GM23338 (cell line): Measurements from ENCODE around the gene ATP5MK. TPM values are rescaled to one million over a fixed set of nuclear protein-coding genes. Genes with fewer than 3 reads are reported as not detected.
"Not testable (repeated sequence)": the region's sequence is repeated elsewhere in the genome, so short reads cannot be mapped to it uniquely, and the experiment has no call there.

Experiments
- ATAC-seq: fragments of 200-7000 bp; cut with Tn5 transposase; 3 replicates; pipeline ENCODE4 v1.9.1; 2020
- DNase-seq: peaks from one replicate; pipeline ENCODE4 v3.0.0-alpha.2; 2015; ENCODE audit warnings: low spot score
- H2AFZ ChIP-seq: fragments of 200-600 bp; sonication (generic); 2 replicates; pipeline ENCODE4 v1.8.0; 2016; ENCODE audit warnings: antibody characterized with exemption, mild to moderate bottlenecking, moderate library complexity
- H3F3A ChIP-seq: fragments of 200-600 bp; sonication (generic); replicated peaks from 2 replicates; pipeline ENCODE4 v1.8.0; 2017; ENCODE audit warnings: antibody characterized with exemption, mixed run types, low read depth
- H3K27ac ChIP-seq: fragments of 200-600 bp; sonication (generic); 2 replicates; pipeline ENCODE4 v1.6.1; 2016; ENCODE audit warnings: low read depth
- H3K27me3 ChIP-seq: fragments of 200-600 bp; sonication (generic); 2 replicates; pipeline ENCODE4 v1.8.0; 2016; ENCODE audit warnings: mild to moderate bottlenecking, mixed run types, moderate library complexity; ENCODE audit not compliant: insufficient read depth
- H3K36me3 ChIP-seq: fragments of 200-600 bp; sonication (generic); 2 replicates; pipeline ENCODE4 v1.8.0; 2016; ENCODE audit warnings: mild to moderate bottlenecking; ENCODE audit not compliant: insufficient read depth
- H3K4me1 ChIP-seq: fragments of 200-600 bp; sonication (generic); 2 replicates; pipeline ENCODE4 v1.8.0; 2016; ENCODE audit warnings: mild to moderate bottlenecking, moderate library complexity; ENCODE audit not compliant: insufficient read depth
- H3K4me2 ChIP-seq: fragments of 200-600 bp; sonication (generic); 2 replicates; pipeline ENCODE4 v1.7.1; 2017; ENCODE audit warnings: mixed run types
- H3K4me3 ChIP-seq: fragments of 200-600 bp; sonication (generic); 2 replicates; pipeline ENCODE4 v1.6.1; 2016; ENCODE audit warnings: mixed run types
- H3K79me2 ChIP-seq: fragments of 200-600 bp; sonication (generic); replicated peaks from 2 replicates; pipeline ENCODE4 v1.8.0; 2017; ENCODE audit warnings: mild to moderate bottlenecking; ENCODE audit not compliant: insufficient read depth
- H3K9me2 ChIP-seq: fragments of 200-600 bp; sonication (generic); 2 replicates; pipeline ENCODE4 v1.8.0; 2017; ENCODE audit not compliant: insufficient read depth
- H4K20me1 ChIP-seq: fragments of 200-600 bp; sonication (generic); replicated peaks from 2 replicates; pipeline ENCODE4 v1.8.0; 2017; ENCODE audit warnings: mild to moderate bottlenecking; ENCODE audit not compliant: insufficient read depth
- H3K27ac Mint-ChIP-seq: 2 replicates; pipeline ENCODE4 v1.8.0; 2020; ENCODE audit warnings: inconsistent platforms, mild to moderate bottlenecking, moderate library complexity, mixed read lengths
- H3K27me3 Mint-ChIP-seq: 3 replicates; pipeline ENCODE4 v1.8.0; 2022; ENCODE audit warnings: low read depth, mild to moderate bottlenecking, moderate library complexity, mixed read lengths, inconsistent platforms; ENCODE audit not compliant: insufficient read depth, poor library complexity
- H3K36me3 Mint-ChIP-seq: 3 replicates; pipeline ENCODE4 v1.8.0; 2021; ENCODE audit warnings: low read depth, mild to moderate bottlenecking, inconsistent platforms, moderate library complexity, mixed read lengths
- H3K4me1 Mint-ChIP-seq: 3 replicates; pipeline ENCODE4 v1.8.0; 2020; ENCODE audit warnings: mild to moderate bottlenecking, inconsistent platforms, mixed read lengths
- H3K4me3 Mint-ChIP-seq: 3 replicates; pipeline ENCODE4 v1.8.0; 2021; ENCODE audit warnings: moderate library complexity, mild to moderate bottlenecking, inconsistent platforms, mixed read lengths
- H3K9me3 Mint-ChIP-seq: 3 replicates; pipeline ENCODE4 v1.8.0; 2020; ENCODE audit warnings: moderate library complexity, mild to moderate bottlenecking, inconsistent platforms, mixed read lengths
- EZH2 ChIP-seq: fragments of 200-600 bp; sonication (generic); IDR thresholded peaks from one replicate; pipeline ENCODE4 v1.8.0; 2017; ENCODE audit warnings: antibody characterized with exemption, mild to moderate bottlenecking, low read depth; ENCODE audit not compliant: unreplicated experiment
- POLR2AphosphoS5 ChIP-seq: IDR thresholded peaks from 2 replicates; pipeline ENCODE4 v1.6.1; 2016; ENCODE audit warnings: antibody characterized with exemption, low read depth
- polyA plus RNA-seq: library from polyadenylated mRNA; unstranded; fragments of >200 nt; fragmentation: Nextera tagmentation; extraction: Ambion mirVana; gene quantifications from 2 replicates; pipeline ENCODE4 v1.2.1, GENCODE V29; 2016
- total RNA-seq: library from RNA; depleted of rRNA; stranded (reverse); fragments of >200 nt; shearing (Covaris generic); gene quantifications from 2 replicates; pipeline ENCODE4 v1.2.3, GENCODE V29; 2014
- TF ChIP-seq, protein P1 (sequence below): fragments of 250-450 bp; sonication (Bioruptor Pico); IDR thresholded peaks from 2 replicates; pipeline ENCODE4 v1.5.0; 2020; ENCODE audit warnings: mild to moderate bottlenecking, moderate library complexity
- TF ChIP-seq, protein P2 (sequence below), 2 experiments: fragments of 200-600 bp in 1 of 2; sonication (generic) in 1 of 2; conservative IDR thresholded peaks; 2 replicates each; pipeline versions ENCODE4 v1.5.1 to v1.6.1; 2016 to 2017; ENCODE audit warnings: antibody characterized with exemption in 2 of 2, low read depth in 2 of 2, mild to moderate bottlenecking in 2 of 2, moderate library complexity in 1 of 2
- TF ChIP-seq, protein P3 (sequence below): IDR thresholded peaks from one replicate; pipeline ENCODE4 v1.6.1; 2018; ENCODE audit warnings: antibody characterized with exemption; ENCODE audit not compliant: unreplicated experiment

ATP5MK gene
- total and polyA plus RNA-seq, 2 experiments from 2014 or later: 227 to 1,139 TPM

DNA sequence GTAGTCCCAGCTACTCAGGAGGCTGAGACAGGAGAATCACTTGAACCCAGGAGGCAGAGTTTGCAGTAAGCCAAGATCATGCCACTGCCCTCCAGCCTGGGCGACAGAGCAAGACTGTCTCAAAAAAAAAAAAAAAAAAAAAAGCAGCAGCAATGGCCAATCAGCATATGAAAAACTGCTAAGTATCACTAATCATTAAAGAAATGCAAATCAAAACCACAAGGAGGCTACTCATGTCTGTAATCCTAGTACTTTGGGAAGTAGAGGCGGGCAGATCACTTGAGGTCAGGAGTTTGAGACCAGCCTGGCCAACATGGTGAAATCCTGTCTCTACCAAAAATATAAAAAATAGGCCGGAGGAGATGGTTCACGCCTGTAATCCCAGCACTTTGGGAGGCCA lies 41.7 kb downstream of the ATP5MK start:
- peak; percentile 29 for DNase-seq

DNA sequence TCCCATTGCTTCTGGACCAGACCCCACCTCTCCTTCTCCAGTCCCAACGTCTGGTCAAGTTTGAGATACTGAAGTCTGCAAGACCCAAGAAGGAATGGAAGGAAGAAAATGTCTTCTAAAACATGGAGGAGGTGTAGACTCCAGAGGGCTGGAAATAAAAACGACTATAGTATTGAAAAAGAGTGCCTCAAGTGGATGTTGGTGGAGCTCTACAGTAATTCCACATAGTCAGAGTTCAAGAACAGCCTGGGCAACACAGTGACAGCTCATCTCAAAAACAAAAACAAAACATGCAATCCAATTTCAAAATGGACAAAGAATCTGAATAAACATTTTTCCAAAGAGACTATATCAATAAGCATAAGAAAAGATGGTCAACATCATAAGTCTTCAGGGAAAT lies 43.0 kb downstream of the ATP5MK start:
- no peak overlapping the region for H2AFZ ChIP-seq
- peak; percentile 31 for DNase-seq
- 0 out of 2 replicates have a peak, but pooled peaks cover 2% of the 10 kb centered on the region for H3F3A ChIP-seq
- peaks cover 4% of the 10 kb centered on the region for H3K36me3 Mint-ChIP-seq
- no peaks in the 10 kb centered on the region for H3K27me3 ChIP-seq
- H4K20me1 ChIP-seq: peaks cover 8% of the 10 kb centered on the region
- H3K4me3 ChIP-seq: no peak overlapping the region
- H3K4me1 Mint-ChIP-seq: peaks cover 3% of the 10 kb centered on the region; the same call in 1 of the 3 replicates
- no peak overlapping the region for H3K4me2 ChIP-seq
- H3K27ac ChIP-seq: no peak overlapping the region
- TF ChIP-seq POLR2AphosphoS5 (no peak), EZH2 (no peak)
- TF ChIP-seq, protein P1, sequence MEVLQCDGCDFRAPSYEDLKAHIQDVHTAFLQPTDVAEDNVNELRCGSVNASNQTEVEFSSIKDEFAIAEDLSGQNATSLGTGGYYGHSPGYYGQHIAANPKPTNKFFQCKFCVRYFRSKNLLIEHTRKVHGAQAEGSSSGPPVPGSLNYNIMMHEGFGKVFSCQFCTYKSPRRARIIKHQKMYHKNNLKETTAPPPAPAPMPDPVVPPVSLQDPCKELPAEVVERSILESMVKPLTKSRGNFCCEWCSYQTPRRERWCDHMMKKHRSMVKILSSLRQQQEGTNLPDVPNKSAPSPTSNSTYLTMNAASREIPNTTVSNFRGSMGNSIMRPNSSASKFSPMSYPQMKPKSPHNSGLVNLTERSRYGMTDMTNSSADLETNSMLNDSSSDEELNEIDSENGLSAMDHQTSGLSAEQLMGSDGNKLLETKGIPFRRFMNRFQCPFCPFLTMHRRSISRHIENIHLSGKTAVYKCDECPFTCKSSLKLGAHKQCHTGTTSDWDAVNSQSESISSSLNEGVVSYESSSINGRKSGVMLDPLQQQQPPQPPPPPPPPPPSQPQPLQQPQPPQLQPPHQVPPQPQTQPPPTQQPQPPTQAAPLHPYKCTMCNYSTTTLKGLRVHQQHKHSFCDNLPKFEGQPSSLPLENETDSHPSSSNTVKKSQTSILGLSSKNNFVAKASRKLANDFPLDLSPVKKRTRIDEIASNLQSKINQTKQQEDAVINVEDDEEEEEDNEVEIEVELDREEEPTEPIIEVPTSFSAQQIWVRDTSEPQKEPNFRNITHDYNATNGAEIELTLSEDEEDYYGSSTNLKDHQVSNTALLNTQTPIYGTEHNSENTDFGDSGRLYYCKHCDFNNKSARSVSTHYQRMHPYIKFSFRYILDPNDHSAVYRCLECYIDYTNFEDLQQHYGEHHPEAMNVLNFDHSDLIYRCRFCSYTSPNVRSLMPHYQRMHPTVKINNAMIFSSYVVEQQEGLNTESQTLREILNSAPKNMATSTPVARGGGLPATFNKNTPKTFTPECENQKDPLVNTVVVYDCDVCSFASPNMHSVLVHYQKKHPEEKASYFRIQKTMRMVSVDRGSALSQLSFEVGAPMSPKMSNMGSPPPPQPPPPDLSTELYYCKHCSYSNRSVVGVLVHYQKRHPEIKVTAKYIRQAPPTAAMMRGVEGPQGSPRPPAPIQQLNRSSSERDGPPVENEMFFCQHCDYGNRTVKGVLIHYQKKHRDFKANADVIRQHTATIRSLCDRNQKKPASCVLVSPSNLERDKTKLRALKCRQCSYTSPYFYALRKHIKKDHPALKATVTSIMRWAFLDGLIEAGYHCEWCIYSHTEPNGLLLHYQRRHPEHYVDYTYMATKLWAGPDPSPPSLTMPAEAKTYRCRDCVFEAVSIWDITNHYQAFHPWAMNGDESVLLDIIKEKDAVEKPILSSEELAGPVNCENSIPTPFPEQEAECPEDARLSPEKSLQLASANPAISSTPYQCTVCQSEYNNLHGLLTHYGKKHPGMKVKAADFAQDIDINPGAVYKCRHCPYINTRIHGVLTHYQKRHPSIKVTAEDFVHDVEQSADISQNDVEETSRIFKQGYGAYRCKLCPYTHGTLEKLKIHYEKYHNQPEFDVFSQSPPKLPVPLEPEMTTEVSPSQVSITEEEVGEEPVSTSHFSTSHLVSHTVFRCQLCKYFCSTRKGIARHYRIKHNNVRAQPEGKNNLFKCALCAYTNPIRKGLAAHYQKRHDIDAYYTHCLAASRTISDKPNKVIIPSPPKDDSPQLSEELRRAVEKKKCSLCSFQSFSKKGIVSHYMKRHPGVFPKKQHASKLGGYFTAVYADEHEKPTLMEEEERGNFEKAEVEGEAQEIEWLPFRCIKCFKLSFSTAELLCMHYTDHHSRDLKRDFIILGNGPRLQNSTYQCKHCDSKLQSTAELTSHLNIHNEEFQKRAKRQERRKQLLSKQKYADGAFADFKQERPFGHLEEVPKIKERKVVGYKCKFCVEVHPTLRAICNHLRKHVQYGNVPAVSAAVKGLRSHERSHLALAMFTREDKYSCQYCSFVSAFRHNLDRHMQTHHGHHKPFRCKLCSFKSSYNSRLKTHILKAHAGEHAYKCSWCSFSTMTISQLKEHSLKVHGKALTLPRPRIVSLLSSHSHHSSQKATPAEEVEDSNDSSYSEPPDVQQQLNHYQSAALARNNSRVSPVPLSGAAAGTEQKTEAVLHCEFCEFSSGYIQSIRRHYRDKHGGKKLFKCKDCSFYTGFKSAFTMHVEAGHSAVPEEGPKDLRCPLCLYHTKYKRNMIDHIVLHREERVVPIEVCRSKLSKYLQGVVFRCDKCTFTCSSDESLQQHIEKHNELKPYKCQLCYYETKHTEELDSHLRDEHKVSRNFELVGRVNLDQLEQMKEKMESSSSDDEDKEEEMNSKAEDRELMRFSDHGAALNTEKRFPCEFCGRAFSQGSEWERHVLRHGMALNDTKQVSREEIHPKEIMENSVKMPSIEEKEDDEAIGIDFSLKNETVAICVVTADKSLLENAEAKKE (CRISPR knock-in tag): no peak
- TF ChIP-seq, protein P2, sequence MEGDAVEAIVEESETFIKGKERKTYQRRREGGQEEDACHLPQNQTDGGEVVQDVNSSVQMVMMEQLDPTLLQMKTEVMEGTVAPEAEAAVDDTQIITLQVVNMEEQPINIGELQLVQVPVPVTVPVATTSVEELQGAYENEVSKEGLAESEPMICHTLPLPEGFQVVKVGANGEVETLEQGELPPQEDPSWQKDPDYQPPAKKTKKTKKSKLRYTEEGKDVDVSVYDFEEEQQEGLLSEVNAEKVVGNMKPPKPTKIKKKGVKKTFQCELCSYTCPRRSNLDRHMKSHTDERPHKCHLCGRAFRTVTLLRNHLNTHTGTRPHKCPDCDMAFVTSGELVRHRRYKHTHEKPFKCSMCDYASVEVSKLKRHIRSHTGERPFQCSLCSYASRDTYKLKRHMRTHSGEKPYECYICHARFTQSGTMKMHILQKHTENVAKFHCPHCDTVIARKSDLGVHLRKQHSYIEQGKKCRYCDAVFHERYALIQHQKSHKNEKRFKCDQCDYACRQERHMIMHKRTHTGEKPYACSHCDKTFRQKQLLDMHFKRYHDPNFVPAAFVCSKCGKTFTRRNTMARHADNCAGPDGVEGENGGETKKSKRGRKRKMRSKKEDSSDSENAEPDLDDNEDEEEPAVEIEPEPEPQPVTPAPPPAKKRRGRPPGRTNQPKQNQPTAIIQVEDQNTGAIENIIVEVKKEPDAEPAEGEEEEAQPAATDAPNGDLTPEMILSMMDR (conservative IDR thresholded peaks at IDR 0.05; ENCODE audit: low read depth in 2 of 2): 0 out of 4 replicates have a peak, but pooled peaks have one; percentile 6 to 19
- TF ChIP-seq, protein P3, sequence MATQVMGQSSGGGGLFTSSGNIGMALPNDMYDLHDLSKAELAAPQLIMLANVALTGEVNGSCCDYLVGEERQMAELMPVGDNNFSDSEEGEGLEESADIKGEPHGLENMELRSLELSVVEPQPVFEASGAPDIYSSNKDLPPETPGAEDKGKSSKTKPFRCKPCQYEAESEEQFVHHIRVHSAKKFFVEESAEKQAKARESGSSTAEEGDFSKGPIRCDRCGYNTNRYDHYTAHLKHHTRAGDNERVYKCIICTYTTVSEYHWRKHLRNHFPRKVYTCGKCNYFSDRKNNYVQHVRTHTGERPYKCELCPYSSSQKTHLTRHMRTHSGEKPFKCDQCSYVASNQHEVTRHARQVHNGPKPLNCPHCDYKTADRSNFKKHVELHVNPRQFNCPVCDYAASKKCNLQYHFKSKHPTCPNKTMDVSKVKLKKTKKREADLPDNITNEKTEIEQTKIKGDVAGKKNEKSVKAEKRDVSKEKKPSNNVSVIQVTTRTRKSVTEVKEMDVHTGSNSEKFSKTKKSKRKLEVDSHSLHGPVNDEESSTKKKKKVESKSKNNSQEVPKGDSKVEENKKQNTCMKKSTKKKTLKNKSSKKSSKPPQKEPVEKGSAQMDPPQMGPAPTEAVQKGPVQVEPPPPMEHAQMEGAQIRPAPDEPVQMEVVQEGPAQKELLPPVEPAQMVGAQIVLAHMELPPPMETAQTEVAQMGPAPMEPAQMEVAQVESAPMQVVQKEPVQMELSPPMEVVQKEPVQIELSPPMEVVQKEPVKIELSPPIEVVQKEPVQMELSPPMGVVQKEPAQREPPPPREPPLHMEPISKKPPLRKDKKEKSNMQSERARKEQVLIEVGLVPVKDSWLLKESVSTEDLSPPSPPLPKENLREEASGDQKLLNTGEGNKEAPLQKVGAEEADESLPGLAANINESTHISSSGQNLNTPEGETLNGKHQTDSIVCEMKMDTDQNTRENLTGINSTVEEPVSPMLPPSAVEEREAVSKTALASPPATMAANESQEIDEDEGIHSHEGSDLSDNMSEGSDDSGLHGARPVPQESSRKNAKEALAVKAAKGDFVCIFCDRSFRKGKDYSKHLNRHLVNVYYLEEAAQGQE: no peak
- H3K27me3 Mint-ChIP-seq: peaks cover 5% of the 10 kb centered on the region
- H3K36me3 ChIP-seq: peaks cover 10% of the 10 kb centered on the region
- H3K9me3 Mint-ChIP-seq: no peaks in the 10 kb centered on the region
- H3K27ac Mint-ChIP-seq: no peak overlapping the region
- no peaks in the 10 kb centered on the region for H3K9me2 ChIP-seq
- ATAC-seq: no peak
- H3K79me2 ChIP-seq: peaks cover 16% of the 10 kb centered on the region
- peaks cover 5% of the 10 kb centered on the region for H3K4me1 ChIP-seq
- H3K4me3 Mint-ChIP-seq: no peak overlapping the region

More for the DNA sequence above, 41.7 kb downstream of the ATP5MK start:
- not testable (repeated sequence) for H3K27ac ChIP-seq, H2AFZ ChIP-seq, H3K9me2 ChIP-seq, H3K27ac Mint-ChIP-seq, H3K36me3 Mint-ChIP-seq, H3K4me3 Mint-ChIP-seq, H3F3A ChIP-seq, ATAC-seq, H3K79me2 ChIP-seq, H3K4me3 ChIP-seq, H3K4me2 ChIP-seq, H4K20me1 ChIP-seq, H3K9me3 Mint-ChIP-seq, H3K27me3 ChIP-seq, H3K27me3 Mint-ChIP-seq, H3K4me1 Mint-ChIP-seq, H3K4me1 ChIP-seq, H3K36me3 ChIP-seq
